ENCODE data around the gene SPDYE16. TPM values are rescaled to one million over a fixed set of nuclear protein-coding genes. Genes with fewer than 3 reads are reported as not detected.
"Not testable (repeated sequence)": the region's sequence is repeated elsewhere in the genome, so short reads cannot be mapped to it uniquely, and the experiment has no call there.

The SPDYE16 gene
- total and polyA plus RNA-seq, 2 experiments from 2014 or later: 0.55 TPM; not detected in 1

- H3K9me3 Mint-ChIP-seq; H3F3A ChIP-seq (replicated peaks; ENCODE audit: low read depth); H3K36me3 ChIP-seq (ENCODE audit: insufficient read depth); H2AFZ ChIP-seq; H3K9me2 ChIP-seq (ENCODE audit: insufficient read depth); H3K4me1 Mint-ChIP-seq; DNase-seq (ENCODE audit: low spot score); H3K4me2 ChIP-seq; H3K4me3 Mint-ChIP-seq; H3K4me1 ChIP-seq (ENCODE audit: insufficient read depth); H3K4me3 ChIP-seq; H3K27ac Mint-ChIP-seq; H3K27ac ChIP-seq (ENCODE audit: low read depth); H3K27me3 Mint-ChIP-seq (ENCODE audit: insufficient read depth, low read depth, poor library complexity); H3K27me3 ChIP-seq (ENCODE audit: insufficient read depth); ATAC-seq; H4K20me1 ChIP-seq (replicated peaks; ENCODE audit: insufficient read depth): not testable (repeated sequence)
- peaks cover 33% of the 10 kb centered on the region for H3K79me2 ChIP-seq (replicated peaks; ENCODE audit: insufficient read depth)
- peaks cover 18% of the 10 kb centered on the region for H3K36me3 Mint-ChIP-seq (ENCODE audit: low read depth)
These were observed 8.9 kb upstream of the SPDYE16 start for GRCh38 chr7:76551992-76552391.

DNA sequence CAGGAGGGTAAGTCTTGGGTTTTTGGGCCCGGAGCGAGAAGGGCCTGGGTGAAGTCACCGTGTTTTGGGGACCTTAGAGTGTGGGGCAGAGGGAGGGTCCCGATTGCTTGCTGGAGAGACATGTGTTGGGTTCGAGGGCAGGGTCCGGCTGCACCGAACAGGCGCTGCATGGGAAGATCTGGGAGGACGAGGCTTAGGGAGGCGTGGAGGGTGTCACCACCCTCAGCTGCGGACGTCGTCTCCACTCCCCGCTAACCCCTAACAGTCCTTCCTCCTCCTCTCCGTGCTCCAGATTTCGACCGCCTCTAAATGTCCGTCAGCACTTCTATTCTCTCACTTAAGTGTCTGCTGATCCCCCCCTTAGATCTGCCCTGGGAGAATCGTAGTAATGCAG is 6.8 kb upstream of the SPDYE16 start:
- H3K4me1 ChIP-seq (ENCODE audit: insufficient read depth); H3K9me2 ChIP-seq (ENCODE audit: insufficient read depth); H3F3A ChIP-seq (replicated peaks; ENCODE audit: low read depth); H3K27me3 Mint-ChIP-seq (ENCODE audit: insufficient read depth, low read depth, poor library complexity); H3K27ac ChIP-seq (ENCODE audit: low read depth); H3K4me1 Mint-ChIP-seq; H3K27me3 ChIP-seq (ENCODE audit: insufficient read depth); ATAC-seq; H3K36me3 ChIP-seq (ENCODE audit: insufficient read depth); H4K20me1 ChIP-seq (replicated peaks; ENCODE audit: insufficient read depth); H2AFZ ChIP-seq; H3K9me3 Mint-ChIP-seq: not testable (repeated sequence)
- Mint-ChIP-seq H3K27ac (0 out of 2 replicates have a peak overlapping the region, but pooled peaks have one; percentile 31), H3K4me3 (peak overlapping the region; percentile 92), H3K36me3 (ENCODE audit: low read depth) (peaks cover 14% of the 10 kb centered on the region)
- Histone ChIP-seq H3K4me3 (peak overlapping the region; percentile 90), H3K4me2 (peak overlapping the region; percentile 91), H3K79me2 (replicated peaks; ENCODE audit: insufficient read depth) (peaks cover 22% of the 10 kb centered on the region)
- peak; percentile 1 for DNase-seq (ENCODE audit: low spot score)

DNA sequence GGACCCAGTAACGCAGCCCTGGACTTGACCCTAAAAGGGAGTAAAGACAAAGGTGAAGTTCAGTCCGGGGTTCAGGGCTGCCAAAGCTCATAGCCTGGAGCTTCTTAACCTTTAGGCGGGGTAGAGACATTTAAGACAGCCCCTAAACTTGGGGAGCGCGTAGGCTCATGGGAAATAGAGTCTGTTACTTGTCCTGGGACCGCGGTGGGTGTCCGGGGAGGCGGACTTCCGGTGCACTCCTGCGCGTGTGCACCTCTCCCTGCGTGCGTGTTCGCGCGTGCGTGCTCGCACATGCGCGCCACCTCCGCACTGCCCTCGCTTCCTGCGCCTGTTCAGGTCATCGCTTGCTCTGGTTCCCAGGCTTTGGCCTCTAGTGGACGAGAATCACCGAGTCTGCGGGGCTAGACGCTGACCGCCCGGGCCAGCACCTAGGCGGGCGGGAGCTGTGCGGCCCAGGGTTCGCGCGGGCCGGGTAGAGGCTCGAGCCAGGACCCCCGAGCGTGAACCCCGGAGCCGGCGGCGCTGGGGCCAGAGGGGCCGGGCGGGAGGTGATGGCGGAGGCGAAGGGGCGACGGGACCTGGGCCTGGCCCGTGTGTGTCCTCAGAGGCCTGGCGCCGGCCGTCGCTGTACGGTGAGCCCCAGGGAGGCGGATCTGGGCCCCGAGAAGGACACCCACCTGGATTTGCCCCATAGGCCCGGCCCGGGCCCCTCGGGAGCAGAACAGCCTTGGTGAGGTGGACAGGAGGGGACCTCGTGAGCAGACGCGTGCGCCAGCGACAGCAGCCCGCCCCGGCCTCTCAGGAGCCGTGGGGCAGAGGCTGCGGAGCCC is 6.1 kb upstream of the SPDYE16 start:
- not testable (repeated sequence) for H3K9me3 Mint-ChIP-seq; H3K27me3 ChIP-seq (ENCODE audit: insufficient read depth); H3K27ac ChIP-seq (ENCODE audit: low read depth); H3K4me1 Mint-ChIP-seq; H3K27me3 Mint-ChIP-seq (ENCODE audit: insufficient read depth, low read depth, poor library complexity); H4K20me1 ChIP-seq (replicated peaks; ENCODE audit: insufficient read depth); H3F3A ChIP-seq (replicated peaks; ENCODE audit: low read depth); H3K36me3 ChIP-seq (ENCODE audit: insufficient read depth); H3K4me1 ChIP-seq (ENCODE audit: insufficient read depth); H3K9me2 ChIP-seq (ENCODE audit: insufficient read depth)
- Histone ChIP-seq H3K79me2 (replicated peaks; ENCODE audit: insufficient read depth) (peaks cover 22% of the 10 kb centered on the region), H2AFZ (peak overlapping the region; percentile 76; the same call in 1 of the 2 replicates), H3K4me3 (peak overlapping the region; percentile 90), H3K4me2 (peak overlapping the region; percentile 91)
- DNase-seq (ENCODE audit: low spot score) (peak; percentile 96), ATAC-seq (peak; percentile 98)
- Mint-ChIP-seq H3K36me3 (ENCODE audit: low read depth) (peaks cover 13% of the 10 kb centered on the region), H3K4me3 (peak overlapping the region; percentile 92), H3K27ac (peak overlapping the region; percentile 66; the same call in 1 of the 2 replicates)
- TF ChIP-seq ETS1 (IDR thresholded peaks at IDR 0.05): peak; percentile 72
- TF ChIP-seq JUNB (IDR thresholded peaks at IDR 0.05; ENCODE audit: unreplicated experiment): peak; percentile 88
- peak; percentile 93 for TF ChIP-seq POLR2AphosphoS5 (IDR thresholded peaks at IDR 0.05; ENCODE audit: low read depth)

- not testable (repeated sequence) for H2AFZ ChIP-seq; H3K27ac Mint-ChIP-seq; H3K4me2 ChIP-seq; H3K9me2 ChIP-seq (ENCODE audit: insufficient read depth); DNase-seq (ENCODE audit: low spot score); H4K20me1 ChIP-seq (replicated peaks; ENCODE audit: insufficient read depth); H3K27me3 Mint-ChIP-seq (ENCODE audit: insufficient read depth, low read depth, poor library complexity); H3K79me2 ChIP-seq (replicated peaks; ENCODE audit: insufficient read depth); H3K36me3 Mint-ChIP-seq (ENCODE audit: low read depth); H3K4me3 Mint-ChIP-seq; H3K4me3 ChIP-seq; H3K9me3 Mint-ChIP-seq; H3F3A ChIP-seq (replicated peaks; ENCODE audit: low read depth); H3K36me3 ChIP-seq (ENCODE audit: insufficient read depth); H3K4me1 ChIP-seq (ENCODE audit: insufficient read depth); H3K4me1 Mint-ChIP-seq; H3K27me3 ChIP-seq (ENCODE audit: insufficient read depth); ATAC-seq; H3K27ac ChIP-seq (ENCODE audit: low read depth)
These were observed 11.5 kb downstream of the SPDYE16 start for GRCh38 chr7:76531643-76532042.

DNA sequence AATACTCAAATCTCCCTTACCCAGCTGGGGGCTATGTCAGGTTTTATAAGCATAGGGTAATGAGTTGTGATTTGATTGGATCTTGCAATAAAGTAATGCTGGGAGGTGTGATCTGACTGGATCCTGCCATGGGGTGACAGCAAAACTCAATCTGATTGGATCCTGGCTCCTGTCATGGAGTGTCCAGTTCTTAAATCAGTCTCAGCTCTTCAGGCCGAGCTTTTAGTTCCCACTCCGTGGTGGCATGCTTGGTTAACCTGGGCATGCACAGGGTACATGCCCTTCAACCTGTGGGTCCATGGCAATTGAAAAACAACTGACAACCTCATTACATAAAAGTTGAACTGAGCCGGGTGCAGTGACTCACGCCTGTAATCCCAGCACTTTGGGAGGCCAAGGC is 16.9 kb downstream of the SPDYE16 start:
- H3K27me3 Mint-ChIP-seq (ENCODE audit: insufficient read depth, low read depth, poor library complexity): not testable (repeated sequence)

GRCh38 chr7:76516932-76517331 is 26.2 kb downstream of the SPDYE16 start:
- H3K9me2 ChIP-seq (ENCODE audit: insufficient read depth); H3K4me1 ChIP-seq (ENCODE audit: insufficient read depth); H3K27ac Mint-ChIP-seq; H2AFZ ChIP-seq; H3K79me2 ChIP-seq (replicated peaks; ENCODE audit: insufficient read depth); H3K27ac ChIP-seq (ENCODE audit: low read depth); H3K36me3 Mint-ChIP-seq (ENCODE audit: low read depth); H3K9me3 Mint-ChIP-seq; H4K20me1 ChIP-seq (replicated peaks; ENCODE audit: insufficient read depth); H3K4me3 Mint-ChIP-seq; ATAC-seq; H3K36me3 ChIP-seq (ENCODE audit: insufficient read depth); DNase-seq (ENCODE audit: low spot score); H3K4me1 Mint-ChIP-seq; H3K27me3 ChIP-seq (ENCODE audit: insufficient read depth); H3K27me3 Mint-ChIP-seq (ENCODE audit: insufficient read depth, low read depth, poor library complexity); H3K4me3 ChIP-seq; H3K4me2 ChIP-seq; H3F3A ChIP-seq (replicated peaks; ENCODE audit: low read depth): not testable (repeated sequence)

More for the DNA sequence above, 16.9 kb downstream of the SPDYE16 start:
- not testable (repeated sequence) for H2AFZ ChIP-seq; H3K27me3 ChIP-seq (ENCODE audit: insufficient read depth); H3K27ac Mint-ChIP-seq; ATAC-seq; H3K9me3 Mint-ChIP-seq; H3K4me3 ChIP-seq; H3F3A ChIP-seq (replicated peaks; ENCODE audit: low read depth); DNase-seq (ENCODE audit: low spot score); H3K4me2 ChIP-seq; H3K4me1 Mint-ChIP-seq; H3K9me2 ChIP-seq (ENCODE audit: insufficient read depth); H4K20me1 ChIP-seq (replicated peaks; ENCODE audit: insufficient read depth); H3K79me2 ChIP-seq (replicated peaks; ENCODE audit: insufficient read depth); H3K4me1 ChIP-seq (ENCODE audit: insufficient read depth); H3K4me3 Mint-ChIP-seq; H3K36me3 Mint-ChIP-seq (ENCODE audit: low read depth); H3K27ac ChIP-seq (ENCODE audit: low read depth); H3K36me3 ChIP-seq (ENCODE audit: insufficient read depth)

Measured in GM23338 (cell line).